ENCODE measurements around the gene ST6GAL1. TPM values are rescaled to one million over a fixed set of nuclear protein-coding genes. Genes with fewer than 3 reads are reported as not detected.

The ST6GAL1 gene
- total RNA-seq, 2 experiments from 2014 or later = 99.1 to 109 TPM

DNA sequence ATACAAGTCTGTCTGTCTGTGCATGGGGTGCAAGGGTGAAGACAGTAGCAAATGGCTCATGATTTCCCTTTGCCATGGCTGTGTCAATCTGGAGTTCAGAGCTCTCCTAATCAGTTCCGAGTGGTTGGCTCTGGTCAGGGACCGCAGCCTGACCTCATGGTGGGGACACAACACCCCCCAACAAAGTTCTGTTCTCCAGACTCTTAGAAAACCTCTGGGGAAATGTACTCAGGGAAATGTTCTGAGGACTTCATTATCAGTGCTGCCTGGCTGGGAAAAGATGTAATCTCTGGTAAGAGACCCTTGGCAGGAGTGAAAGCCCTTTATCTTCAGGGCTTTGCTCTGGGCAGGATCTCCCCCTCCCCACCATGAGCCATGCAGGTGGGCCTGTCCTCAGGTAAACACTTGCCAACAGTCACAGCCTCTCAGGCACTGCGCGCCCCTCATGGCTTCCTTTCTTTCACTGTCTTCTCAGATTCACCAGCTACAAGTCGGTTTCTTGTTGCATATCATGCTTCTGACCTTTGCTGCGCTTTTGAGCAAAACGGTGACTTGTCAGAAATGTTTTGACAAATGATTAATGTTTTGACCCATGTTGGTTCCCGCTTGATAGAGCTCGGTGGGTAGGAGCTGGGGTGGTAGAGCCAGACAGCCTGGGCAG, 95.5 kb downstream of the ST6GAL1 start:
- peak overlapping the region; percentile 79 for H3K4me3 Mint-ChIP-seq
- H3K27ac Mint-ChIP-seq = peak overlapping the region; percentile 90
- H3K9me3 Mint-ChIP-seq (ENCODE audit: insufficient read depth) = no peaks in the 10 kb centered on the region
- ChIA-PET CTCF (interaction anchor here (0.7 to 4.0 kb wide), 15 partner anchors 9 to 176 kb away, joined by 3 to 30 read pairs (median 5); partner anchors contain the start of genes RPL39L and ST6GAL1), POLR2A (interaction anchor here (0.5 to 7.0 kb wide), 19 partner anchors 11 to 1089 kb away, joined by 3 to 69 read pairs (median 5); partner anchors contain the start of genes EIF4A2 and RPL39L)
- H3K27me3 Mint-ChIP-seq (ENCODE audit: low read depth) = no peaks in the 10 kb centered on the region
- peak; percentile 52 for DNase-seq
- peaks cover 48% of the 10 kb centered on the region for H3K36me3 Mint-ChIP-seq (ENCODE audit: low read depth)
- peak; percentile 29 for ATAC-seq
- peaks cover 61% of the 10 kb centered on the region for H3K4me1 Mint-ChIP-seq (ENCODE audit: low read depth)

DNA sequence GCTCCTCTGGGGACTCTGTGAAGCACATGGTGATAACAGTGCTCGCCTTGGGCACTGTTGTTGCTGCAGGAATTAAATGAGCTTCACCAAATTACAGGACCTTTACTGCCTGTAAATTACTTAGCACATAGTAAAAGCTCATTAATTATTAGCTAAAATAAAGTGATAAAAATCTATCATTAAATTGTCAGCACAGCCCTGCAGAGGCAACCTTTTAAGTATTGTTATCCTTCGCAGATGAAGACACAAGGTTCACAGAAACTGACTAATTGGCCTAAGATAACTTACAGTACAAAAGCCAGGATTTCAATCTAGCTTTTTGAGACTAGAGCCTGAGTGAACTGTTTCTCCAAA, 96.0 kb downstream of the ST6GAL1 start:
- Mint-ChIP-seq H3K4me1 (ENCODE audit: low read depth) (peaks cover 65% of the 10 kb centered on the region), H3K27ac (peak overlapping the region; percentile 90), H3K36me3 (ENCODE audit: low read depth) (peaks cover 53% of the 10 kb centered on the region), H3K4me3 (peak overlapping the region; percentile 79), H3K27me3 (ENCODE audit: low read depth) (no peaks in the 10 kb centered on the region), H3K9me3 (ENCODE audit: insufficient read depth) (no peaks in the 10 kb centered on the region)
- ChIA-PET CTCF (interaction anchor here (0.7 to 4.0 kb wide), 16 partner anchors 9 to 177 kb away, joined by 3 to 30 read pairs (median 6); partner anchors contain the start of genes RPL39L and ST6GAL1), POLR2A (interaction anchor here (0.7 to 7.0 kb wide), 15 partner anchors 11 to 242 kb away, joined by 3 to 69 read pairs (median 5); partner anchors contain the start of genes EIF4A2 and RPL39L)
- ATAC-seq (peak; percentile 45), DNase-seq (no peak)

GRCh38 chr3:187027531-187028278, 97.4 kb downstream of the ST6GAL1 start:
- peak; percentile 75 for ATAC-seq
- Mint-ChIP-seq H3K27me3 (ENCODE audit: low read depth) (no peaks in the 10 kb centered on the region), H3K4me3 (peak overlapping the region; percentile 76), H3K9me3 (ENCODE audit: insufficient read depth) (peaks cover 5% of the 10 kb centered on the region), H3K27ac (peak overlapping the region; percentile 90), H3K4me1 (ENCODE audit: low read depth) (peaks cover 68% of the 10 kb centered on the region), H3K36me3 (ENCODE audit: low read depth) (peaks cover 57% of the 10 kb centered on the region)
- ChIA-PET CTCF (interaction anchor here (0.6 to 4.0 kb wide), 26 partner anchors 9 to 1473 kb away, joined by 3 to 30 read pairs (median 6); partner anchors contain the start of gene RPL39L), POLR2A (interaction anchor here (0.6 to 7.0 kb wide), 14 partner anchors 10 to 243 kb away, joined by 3 to 69 read pairs (median 6); partner anchors contain the start of genes EIF4A2 and RPL39L)
- peak; percentile 85 for DNase-seq

- ATAC-seq = no peak
- ChIA-PET POLR2A (no interaction called here), CTCF (interaction anchor here (0.9 to 2.3 kb wide), 6 partner anchors 30 to 183 kb away, joined by 3 to 11 read pairs (median 4); partner anchors contain the start of gene RPL39L)
- Mint-ChIP-seq H3K4me1 (ENCODE audit: low read depth) (peaks cover 62% of the 10 kb centered on the region), H3K27ac (peak overlapping the region; percentile 33), H3K36me3 (ENCODE audit: low read depth) (peaks cover 77% of the 10 kb centered on the region), H3K4me3 (no peak overlapping the region), H3K27me3 (ENCODE audit: low read depth) (no peaks in the 10 kb centered on the region), H3K9me3 (ENCODE audit: insufficient read depth) (peaks cover 26% of the 10 kb centered on the region)
- no peak for DNase-seq
Measured at GRCh38 chr3:187031934-187032333, 101.6 kb downstream of the ST6GAL1 start.

GRCh38 chr3:187036394-187036793, 106.1 kb downstream of the ST6GAL1 start:
- H3K36me3 Mint-ChIP-seq (ENCODE audit: low read depth) = peaks cover 76% of the 10 kb centered on the region
- no peak for ATAC-seq
- DNase-seq = no peak
- H3K9me3 Mint-ChIP-seq (ENCODE audit: insufficient read depth) = peaks cover 26% of the 10 kb centered on the region
- peaks cover 56% of the 10 kb centered on the region for H3K4me1 Mint-ChIP-seq (ENCODE audit: low read depth)
- CTCF ChIA-PET = no interaction called here
- no peaks in the 10 kb centered on the region for H3K27me3 Mint-ChIP-seq (ENCODE audit: low read depth)
- POLR2A ChIA-PET = interaction anchor here (1.6 kb wide), 2 partner anchors 9 to 11 kb away, joined by 7 read pairs; no protein-coding TSS in a partner anchor
- no peak overlapping the region for H3K4me3 Mint-ChIP-seq
- H3K27ac Mint-ChIP-seq = no peak overlapping the region

GRCh38 chr3:187039100-187039722, 108.9 kb downstream of the ST6GAL1 start:
- no peak for ATAC-seq
- ChIA-PET POLR2A (interaction anchor here (6.5 kb wide), 1 partner anchor 12 kb away, joined by 69 read pairs; no protein-coding TSS in a partner anchor), CTCF (interaction anchor here (0.7 to 2.8 kb wide), 5 partner anchors 9 to 190 kb away, joined by 3 to 18 read pairs (median 4); no protein-coding TSS in a partner anchor)
- Mint-ChIP-seq H3K4me3 (peak overlapping the region; percentile 45), H3K27me3 (ENCODE audit: low read depth) (no peaks in the 10 kb centered on the region), H3K27ac (peak overlapping the region; percentile 95), H3K36me3 (ENCODE audit: low read depth) (peaks cover 83% of the 10 kb centered on the region), H3K9me3 (ENCODE audit: insufficient read depth) (peaks cover 13% of the 10 kb centered on the region), H3K4me1 (ENCODE audit: low read depth) (peaks cover 63% of the 10 kb centered on the region)
- no peak for DNase-seq

DNA sequence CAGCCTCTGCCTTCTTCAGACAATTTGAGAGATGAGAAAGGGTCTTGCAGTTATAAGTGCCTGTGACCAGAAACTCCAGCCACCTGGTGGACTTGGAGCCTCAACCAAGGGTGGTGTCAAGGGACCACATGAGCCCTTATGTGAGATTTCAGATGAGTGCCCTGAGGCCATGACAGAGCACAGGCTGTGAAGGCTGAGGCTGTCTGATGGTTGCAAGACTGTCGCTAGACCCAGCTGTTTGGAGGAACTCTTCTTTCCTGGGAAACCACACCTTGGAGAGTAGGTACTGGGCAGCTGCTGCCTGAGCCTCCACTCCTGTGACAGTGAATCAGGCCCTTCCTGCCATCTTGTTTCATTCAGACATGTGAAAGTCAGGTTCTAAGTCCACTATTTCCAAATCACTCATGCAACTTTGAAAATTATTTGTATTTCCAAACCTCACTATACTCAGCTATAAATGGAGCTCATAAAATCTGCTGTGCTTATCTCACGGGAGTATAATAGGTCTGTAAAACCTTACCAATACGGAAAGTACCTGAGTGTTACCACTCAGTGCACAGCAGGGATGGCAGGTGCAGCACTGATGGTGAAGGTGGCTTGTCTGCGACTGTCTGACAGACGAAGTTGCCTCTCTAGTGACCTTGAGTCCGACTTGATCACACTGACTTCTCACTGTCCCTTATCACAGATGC, 109.5 kb downstream of the ST6GAL1 start:
- Mint-ChIP-seq H3K9me3 (ENCODE audit: insufficient read depth) (peaks cover 7% of the 10 kb centered on the region), H3K27me3 (ENCODE audit: low read depth) (no peaks in the 10 kb centered on the region)

GRCh38 chr3:187040516-187041361, 110.4 kb downstream of the ST6GAL1 start:
- H3K9me3 Mint-ChIP-seq (ENCODE audit: insufficient read depth) = peaks cover 7% of the 10 kb centered on the region

More for the DNA sequence above, 109.5 kb downstream of the ST6GAL1 start:
- ChIA-PET POLR2A (interaction anchor here (6.5 kb wide), 1 partner anchor 12 kb away, joined by 69 read pairs; no protein-coding TSS in a partner anchor), CTCF (interaction anchor here (0.9 to 2.8 kb wide), 5 partner anchors 10 to 190 kb away, joined by 3 to 18 read pairs (median 4); partner anchors contain the start of gene RPL39L)
- peak overlapping the region; percentile 95 for H3K27ac Mint-ChIP-seq
- H3K36me3 Mint-ChIP-seq (ENCODE audit: low read depth) = peaks cover 81% of the 10 kb centered on the region
- no peak for ATAC-seq
- no peak overlapping the region for H3K4me3 Mint-ChIP-seq
- no peak for DNase-seq
- H3K4me1 Mint-ChIP-seq (ENCODE audit: low read depth) = peaks cover 62% of the 10 kb centered on the region

GRCh38 chr3:187041362-187042307, 111.3 kb downstream of the ST6GAL1 start:
- ChIA-PET CTCF (interaction anchor here (1.0 to 2.8 kb wide), 7 partner anchors 11 to 192 kb away, joined by 3 to 18 read pairs (median 5); partner anchors contain the start of gene RPL39L), POLR2A (interaction anchor here (0.6 to 6.5 kb wide), 5 partner anchors 9 to 557 kb away, joined by 3 to 69 read pairs (median 4); no protein-coding TSS in a partner anchor)
- H3K9me3 Mint-ChIP-seq (ENCODE audit: insufficient read depth) = no peaks in the 10 kb centered on the region
- peak overlapping the region; percentile 65 for H3K4me3 Mint-ChIP-seq
- H3K4me1 Mint-ChIP-seq (ENCODE audit: low read depth) = peaks cover 74% of the 10 kb centered on the region
- DNase-seq (peak; percentile 79), ATAC-seq (peak; percentile 94)
- peaks cover 80% of the 10 kb centered on the region for H3K36me3 Mint-ChIP-seq (ENCODE audit: low read depth)
- peak overlapping the region; percentile 95 for H3K27ac Mint-ChIP-seq
- H3K27me3 Mint-ChIP-seq (ENCODE audit: low read depth) = no peaks in the 10 kb centered on the region

More at GRCh38 chr3:187040516-187041361, 110.4 kb downstream of the ST6GAL1 start:
- Mint-ChIP-seq H3K4me1 (ENCODE audit: low read depth) (peaks cover 66% of the 10 kb centered on the region), H3K27me3 (ENCODE audit: low read depth) (no peaks in the 10 kb centered on the region), H3K36me3 (ENCODE audit: low read depth) (peaks cover 79% of the 10 kb centered on the region), H3K27ac (peak overlapping the region; percentile 95), H3K4me3 (peak overlapping the region; percentile 15)
- DNase-seq (no peak), ATAC-seq (no peak)
- ChIA-PET CTCF (interaction anchor here (1.2 to 2.8 kb wide), 7 partner anchors 11 to 191 kb away, joined by 3 to 18 read pairs (median 4); partner anchors contain the start of gene RPL39L), POLR2A (interaction anchor here (0.7 to 6.5 kb wide), 3 partner anchors 13 to 160 kb away, joined by 4 to 69 read pairs (median 4); no protein-coding TSS in a partner anchor)
